ENCODE results near the gene TIAL1. TPM values are rescaled to one million over a fixed set of nuclear protein-coding genes. Genes with fewer than 3 reads are reported as not detected.
A peak's percentile ranks its signal among the peaks of the same experiment; 100 is the strongest.

The TIAL1 gene
- total RNA-seq, 3 donors from 2014 or later = 73.3 to 110 (median 76.4) TPM

DNA sequence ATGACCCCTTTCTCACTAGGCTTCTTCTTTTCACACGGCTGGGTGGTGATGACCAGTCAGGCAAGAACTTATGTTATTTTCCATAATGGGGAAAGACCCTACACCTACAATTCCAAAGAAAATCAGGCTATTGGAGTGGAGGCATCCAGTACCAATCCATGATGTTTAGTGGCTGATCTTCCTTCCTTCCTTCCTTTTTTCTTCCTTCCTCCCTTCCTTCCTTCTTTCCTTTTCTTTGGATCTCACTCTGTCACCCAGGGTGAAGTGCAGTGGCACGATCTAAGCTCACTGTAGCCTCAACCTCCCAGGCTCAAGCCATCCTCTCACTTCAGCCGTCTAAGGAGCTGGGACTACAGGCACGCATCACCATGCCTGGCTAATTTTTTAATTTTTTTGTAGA is 56.7 kb downstream of the TIAL1 start:
- no peaks in the 10 kb centered on the region for H3K9me3 ChIP-seq
- intact Hi-C loops (cut with DNase I; ENCODE audit: low total_unique reads) = no loop called here
- no peaks in the 10 kb centered on the region for H3K36me3 ChIP-seq
- H3K4me1 ChIP-seq = no peaks in the 10 kb centered on the region
- H3K27ac ChIP-seq = no peak overlapping the region
- no peak overlapping the region for H3K4me3 ChIP-seq
- DNase-seq (ENCODE audit: low spot score in 2 of 2) = no peak
- TF ChIP-seq POLR2AphosphoS5 (IDR thresholded peaks at IDR 0.05) = no peak
- no peak for TF ChIP-seq POLR2A (IDR thresholded peaks at IDR 0.05)
- TF ChIP-seq, protein P1, sequence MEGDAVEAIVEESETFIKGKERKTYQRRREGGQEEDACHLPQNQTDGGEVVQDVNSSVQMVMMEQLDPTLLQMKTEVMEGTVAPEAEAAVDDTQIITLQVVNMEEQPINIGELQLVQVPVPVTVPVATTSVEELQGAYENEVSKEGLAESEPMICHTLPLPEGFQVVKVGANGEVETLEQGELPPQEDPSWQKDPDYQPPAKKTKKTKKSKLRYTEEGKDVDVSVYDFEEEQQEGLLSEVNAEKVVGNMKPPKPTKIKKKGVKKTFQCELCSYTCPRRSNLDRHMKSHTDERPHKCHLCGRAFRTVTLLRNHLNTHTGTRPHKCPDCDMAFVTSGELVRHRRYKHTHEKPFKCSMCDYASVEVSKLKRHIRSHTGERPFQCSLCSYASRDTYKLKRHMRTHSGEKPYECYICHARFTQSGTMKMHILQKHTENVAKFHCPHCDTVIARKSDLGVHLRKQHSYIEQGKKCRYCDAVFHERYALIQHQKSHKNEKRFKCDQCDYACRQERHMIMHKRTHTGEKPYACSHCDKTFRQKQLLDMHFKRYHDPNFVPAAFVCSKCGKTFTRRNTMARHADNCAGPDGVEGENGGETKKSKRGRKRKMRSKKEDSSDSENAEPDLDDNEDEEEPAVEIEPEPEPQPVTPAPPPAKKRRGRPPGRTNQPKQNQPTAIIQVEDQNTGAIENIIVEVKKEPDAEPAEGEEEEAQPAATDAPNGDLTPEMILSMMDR (IDR thresholded peaks at IDR 0.05) = no peak
- H3K27me3 ChIP-seq = no peaks in the 10 kb centered on the region

DNA sequence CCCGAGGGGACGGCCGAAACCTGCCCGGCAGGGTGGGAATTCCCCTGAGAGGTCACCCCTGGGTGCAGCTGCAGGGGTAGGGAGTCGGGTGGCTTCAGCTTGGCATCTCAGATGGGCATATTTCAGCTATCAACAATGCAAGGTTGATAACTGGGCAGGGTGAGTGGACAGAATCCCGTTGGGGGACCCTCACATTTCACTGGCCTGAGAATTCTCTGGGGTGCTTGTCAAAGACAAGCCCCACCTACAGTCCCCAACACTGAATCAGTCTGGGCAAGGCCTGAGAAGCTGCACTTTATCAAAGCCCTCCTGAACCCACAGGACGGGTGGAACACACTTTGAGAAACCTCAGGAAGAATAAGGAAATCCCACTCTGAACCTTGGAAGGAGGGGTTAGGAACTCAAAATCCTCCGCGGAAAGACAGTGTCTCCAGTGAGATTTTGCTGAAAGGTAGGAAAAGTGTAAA is 57.4 kb downstream of the TIAL1 start:
- Histone ChIP-seq H3K27ac (peak overlapping the region in 1 of 2 donors; percentile 2), H3K27me3 (no peaks in the 10 kb centered on the region), H3K4me1 (no peaks in the 10 kb centered on the region), H3K4me3 (no peak overlapping the region), H3K36me3 (no peaks in the 10 kb centered on the region), H3K9me3 (no peaks in the 10 kb centered on the region)
- TF ChIP-seq POLR2A (IDR thresholded peaks at IDR 0.05) (no peak), POLR2AphosphoS5 (IDR thresholded peaks at IDR 0.05) (no peak)
- TF ChIP-seq, protein P1 (IDR thresholded peaks at IDR 0.05) = no peak
- intact Hi-C loops (cut with DNase I; ENCODE audit: low total_unique reads) = no loop called here
- DNase-seq (ENCODE audit: low spot score in 2 of 2) = no peak

DNA sequence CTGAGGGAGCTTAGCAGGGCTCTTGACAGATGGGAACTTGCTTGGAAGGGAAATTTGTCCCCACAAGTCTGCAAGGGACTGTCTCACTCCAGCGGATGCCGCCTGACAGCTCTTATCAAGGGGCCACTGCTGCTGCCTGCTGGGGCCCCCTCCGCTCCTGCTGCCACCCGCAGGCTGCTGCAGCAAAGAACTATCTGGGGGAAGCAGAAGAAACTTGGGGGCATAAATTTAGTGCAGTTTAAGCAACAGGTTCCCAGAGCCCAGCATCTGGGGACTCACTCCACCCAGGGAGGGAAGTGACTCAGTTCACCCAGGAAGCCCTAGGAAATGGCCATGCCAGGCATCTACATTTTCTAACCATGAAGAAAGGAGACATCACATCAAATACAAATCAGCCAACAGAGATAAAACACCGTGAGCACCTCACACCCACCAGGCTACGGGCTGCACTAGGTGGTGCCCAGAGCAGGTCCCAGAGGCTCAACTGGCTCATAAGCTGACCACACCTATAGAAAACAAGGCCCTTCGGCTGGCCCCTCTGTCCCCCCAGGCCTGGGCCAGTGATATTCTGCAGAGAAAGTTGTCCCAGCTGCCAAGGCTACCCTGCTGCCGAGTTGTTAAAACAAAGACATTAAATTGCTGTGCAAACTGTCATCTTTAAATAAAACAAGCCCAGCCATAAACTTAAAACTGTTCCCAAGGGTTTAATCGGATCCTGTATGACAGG is 58.0 kb downstream of the TIAL1 start:
- Histone ChIP-seq H3K4me1 (no peaks in the 10 kb centered on the region), H3K27ac (peak overlapping the region in 1 of 2 donors; percentile 25)

DNA sequence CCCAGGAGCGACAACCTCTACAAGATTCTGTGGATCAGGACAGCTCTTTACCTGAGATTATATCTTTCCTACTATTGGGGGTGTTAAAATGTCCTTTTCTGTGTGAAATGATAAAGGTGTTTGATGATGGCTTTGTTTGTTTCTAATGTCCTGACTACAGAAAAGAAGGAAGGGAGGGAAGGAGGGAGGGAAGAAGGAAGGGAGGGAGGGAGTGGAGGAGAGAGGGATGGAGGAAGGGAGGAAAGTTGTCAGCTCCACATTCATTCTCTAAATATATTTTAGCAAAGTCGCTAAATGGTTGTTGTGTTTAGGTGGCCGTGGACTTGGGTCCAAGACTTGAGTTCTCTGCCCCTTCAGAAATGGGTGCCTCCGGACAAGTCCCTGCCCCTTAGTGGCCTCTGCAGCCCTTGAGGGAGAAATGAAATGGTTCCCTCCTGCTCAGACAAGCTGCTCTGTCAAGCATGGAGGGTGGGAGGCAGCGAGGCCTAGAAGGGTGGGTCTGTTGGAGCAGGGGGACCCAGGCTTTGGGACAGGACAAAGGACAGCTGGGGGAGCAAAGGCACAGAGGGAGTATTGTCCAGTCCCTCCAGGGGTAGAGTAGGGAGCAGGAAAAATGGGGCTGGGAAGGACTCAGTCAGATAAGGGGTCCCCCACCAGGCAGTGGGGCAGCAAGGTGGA is 58.7 kb downstream of the TIAL1 start:
- no peak overlapping the region for H3K4me3 ChIP-seq
- no peaks in the 10 kb centered on the region for H3K9me3 ChIP-seq
- H3K36me3 ChIP-seq = no peaks in the 10 kb centered on the region
- no peaks in the 10 kb centered on the region for H3K4me1 ChIP-seq
- peak overlapping the region; percentile 38 to 53 for H3K27ac ChIP-seq
- no peaks in the 10 kb centered on the region for H3K27me3 ChIP-seq
- intact Hi-C loops (cut with DNase I; ENCODE audit: low total_unique reads) = no loop called here
- peak in 1 of 2 donors; percentile 25 for DNase-seq (ENCODE audit: low spot score in 2 of 2)
- TF ChIP-seq, protein P1 (IDR thresholded peaks at IDR 0.05) = no peak
- TF ChIP-seq POLR2A (IDR thresholded peaks at IDR 0.05) (no peak), POLR2AphosphoS5 (IDR thresholded peaks at IDR 0.05) (no peak)

More for the DNA sequence above, 58.0 kb downstream of the TIAL1 start:
- Histone ChIP-seq H3K27me3 (no peaks in the 10 kb centered on the region), H3K4me3 (no peak overlapping the region), H3K36me3 (no peaks in the 10 kb centered on the region), H3K9me3 (no peaks in the 10 kb centered on the region)
- peak in 1 of 2 donors; percentile 34 for DNase-seq (ENCODE audit: low spot score in 2 of 2)
- TF ChIP-seq, protein P1 (IDR thresholded peaks at IDR 0.05) = no peak
- TF ChIP-seq POLR2AphosphoS5 (IDR thresholded peaks at IDR 0.05) = no peak
- no peak for TF ChIP-seq POLR2A (IDR thresholded peaks at IDR 0.05)
- intact Hi-C loops (cut with DNase I; ENCODE audit: low total_unique reads) = no loop called here

DNA sequence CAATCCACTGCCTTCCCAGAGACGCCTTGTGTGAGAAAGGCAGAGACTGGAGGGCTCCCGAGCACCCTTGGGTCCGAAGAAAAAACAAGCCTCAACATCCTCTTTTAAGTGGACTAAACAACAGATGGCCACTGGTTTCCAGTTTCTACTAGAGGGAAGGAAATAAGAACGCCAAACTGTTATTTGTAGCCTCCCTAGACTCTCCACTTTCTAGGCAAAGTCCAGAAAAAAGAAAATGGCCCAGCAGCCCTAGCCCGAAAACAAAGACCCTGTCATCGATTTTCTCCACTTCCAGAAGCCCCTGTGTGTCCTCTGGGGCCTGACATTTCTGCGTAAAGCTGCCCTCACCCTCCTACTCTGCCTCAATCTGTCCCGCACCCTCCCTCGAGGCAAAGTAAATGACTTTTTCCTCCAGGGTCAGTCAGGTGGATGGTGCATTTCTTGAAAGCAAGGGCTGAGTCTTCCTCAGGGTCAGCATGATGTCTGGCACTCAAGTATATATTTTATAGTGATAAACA is 60.2 kb downstream of the TIAL1 start:
- Histone ChIP-seq H3K9me3 (no peaks in the 10 kb centered on the region), H3K27ac (no peak overlapping the region), H3K4me3 (no peak overlapping the region), H3K36me3 (no peaks in the 10 kb centered on the region), H3K27me3 (no peaks in the 10 kb centered on the region), H3K4me1 (no peaks in the 10 kb centered on the region)
- no peak for DNase-seq (ENCODE audit: low spot score in 2 of 2)
- intact Hi-C loops (cut with DNase I; ENCODE audit: low total_unique reads) = no loop called here
- TF ChIP-seq POLR2AphosphoS5 (IDR thresholded peaks at IDR 0.05) (no peak), POLR2A (IDR thresholded peaks at IDR 0.05) (no peak)
- TF ChIP-seq, protein P1 (IDR thresholded peaks at IDR 0.05) = no peak

Measured in breast epithelium (tissue), 4 donors.